ENCODE data around the gene TLL1.

TLL1 gene

DNA sequence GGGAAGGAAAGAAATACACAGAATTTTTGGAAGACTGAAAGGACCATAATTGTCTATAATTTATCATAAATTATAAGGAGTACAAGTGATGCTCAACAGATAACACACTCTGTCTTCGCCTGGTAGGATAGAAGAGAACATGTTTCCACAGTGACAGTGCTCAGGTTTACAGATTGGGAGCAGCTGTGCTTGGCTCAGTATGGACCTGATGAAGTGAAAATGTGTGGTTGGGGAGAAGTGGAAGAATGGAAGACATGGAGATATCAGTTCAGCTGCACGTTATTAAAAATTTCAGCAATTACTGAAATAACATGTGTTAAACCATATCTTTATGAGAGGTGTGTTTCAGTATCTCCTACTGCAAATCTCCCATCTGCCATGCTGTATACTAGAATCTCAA lies 90.6 kb downstream of the TLL1 start:
- TF ChIP-seq, protein P1, sequence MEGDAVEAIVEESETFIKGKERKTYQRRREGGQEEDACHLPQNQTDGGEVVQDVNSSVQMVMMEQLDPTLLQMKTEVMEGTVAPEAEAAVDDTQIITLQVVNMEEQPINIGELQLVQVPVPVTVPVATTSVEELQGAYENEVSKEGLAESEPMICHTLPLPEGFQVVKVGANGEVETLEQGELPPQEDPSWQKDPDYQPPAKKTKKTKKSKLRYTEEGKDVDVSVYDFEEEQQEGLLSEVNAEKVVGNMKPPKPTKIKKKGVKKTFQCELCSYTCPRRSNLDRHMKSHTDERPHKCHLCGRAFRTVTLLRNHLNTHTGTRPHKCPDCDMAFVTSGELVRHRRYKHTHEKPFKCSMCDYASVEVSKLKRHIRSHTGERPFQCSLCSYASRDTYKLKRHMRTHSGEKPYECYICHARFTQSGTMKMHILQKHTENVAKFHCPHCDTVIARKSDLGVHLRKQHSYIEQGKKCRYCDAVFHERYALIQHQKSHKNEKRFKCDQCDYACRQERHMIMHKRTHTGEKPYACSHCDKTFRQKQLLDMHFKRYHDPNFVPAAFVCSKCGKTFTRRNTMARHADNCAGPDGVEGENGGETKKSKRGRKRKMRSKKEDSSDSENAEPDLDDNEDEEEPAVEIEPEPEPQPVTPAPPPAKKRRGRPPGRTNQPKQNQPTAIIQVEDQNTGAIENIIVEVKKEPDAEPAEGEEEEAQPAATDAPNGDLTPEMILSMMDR (IDR thresholded peaks at IDR 0.05; ENCODE audit: low read depth, low read length, missing control alignments) = no peak
- no peak overlapping the region for H3K4me3 ChIP-seq (ENCODE audit: low read depth, low read length)
- DNase-seq (ENCODE audit: low read depth) = no peak
- in situ Hi-C loops (cut with HindIII; ENCODE audit: low sequenced_read_pairs) = no loop called here

DNA sequence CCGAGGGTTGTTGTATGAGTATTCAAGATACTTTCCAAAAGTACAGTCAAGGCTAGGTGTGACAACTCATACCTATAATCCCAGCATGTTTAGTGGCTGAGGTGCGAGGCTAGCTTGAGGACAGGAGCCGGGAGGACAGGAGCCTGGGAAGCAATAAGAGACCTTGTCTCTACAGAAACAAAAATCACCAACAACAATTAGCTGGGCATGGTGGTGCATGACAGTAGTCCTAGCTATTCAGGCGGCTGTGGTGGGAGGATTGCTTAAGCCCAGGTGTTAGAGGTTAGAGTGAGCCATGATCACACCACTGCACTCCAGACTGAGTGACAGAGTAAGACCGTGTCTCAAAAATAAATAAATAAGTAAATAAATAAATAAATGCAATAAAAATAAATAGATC lies 91.6 kb downstream of the TLL1 start:
- H3K4me3 ChIP-seq (ENCODE audit: low read depth, low read length) = no peak overlapping the region
- in situ Hi-C loops (cut with HindIII; ENCODE audit: low sequenced_read_pairs) = no loop called here
- no peak for DNase-seq (ENCODE audit: low read depth)
- TF ChIP-seq, protein P1 (IDR thresholded peaks at IDR 0.05; ENCODE audit: low read depth, low read length, missing control alignments) = no peak

DNA sequence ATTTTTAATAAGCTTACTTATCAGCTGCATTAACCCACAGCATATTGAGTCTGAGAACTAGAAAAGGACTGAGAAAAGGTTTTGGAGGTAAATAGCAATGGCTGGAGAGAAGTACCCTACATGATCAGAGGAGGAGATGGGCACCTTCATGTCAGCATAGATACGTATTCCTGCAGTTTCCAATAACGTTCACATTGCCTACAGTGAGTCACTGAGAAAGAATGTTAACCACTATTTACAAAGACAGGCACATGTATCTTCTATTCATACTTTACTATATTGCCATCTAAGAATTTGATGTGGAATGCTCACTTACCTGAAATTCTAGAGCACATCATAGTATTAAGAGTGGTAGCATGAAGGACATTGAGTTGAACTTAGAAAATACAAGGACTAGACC lies 92.5 kb downstream of the TLL1 start:
- in situ Hi-C loops (cut with HindIII; ENCODE audit: low sequenced_read_pairs) = no loop called here
- TF ChIP-seq, protein P1 (IDR thresholded peaks at IDR 0.05; ENCODE audit: low read depth, low read length, missing control alignments) = no peak
- DNase-seq (ENCODE audit: low read depth) = no peak
- no peak overlapping the region for H3K4me3 ChIP-seq (ENCODE audit: low read depth, low read length)

DNA sequence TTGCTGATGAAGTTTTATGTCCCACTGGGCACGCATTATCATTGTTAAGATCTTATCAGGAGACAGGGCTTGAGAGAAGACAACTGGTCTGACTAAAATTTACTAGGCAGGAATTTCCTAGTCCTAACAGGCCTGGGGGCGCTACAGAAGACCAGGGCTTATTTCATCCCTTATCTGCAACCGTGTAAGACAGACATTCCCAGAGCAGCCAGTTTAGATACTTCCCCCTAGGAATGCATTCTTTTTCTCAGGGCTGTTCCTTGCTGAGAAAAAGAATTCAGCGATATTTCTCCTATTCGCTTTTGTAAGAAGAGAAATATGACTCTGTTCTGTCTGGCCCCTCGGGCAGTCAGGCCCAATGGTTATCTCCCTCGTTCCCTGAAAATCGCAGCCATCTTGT lies 93.8 kb downstream of the TLL1 start:
- in situ Hi-C loops (cut with HindIII; ENCODE audit: low sequenced_read_pairs) = no loop called here
- TF ChIP-seq, protein P1 (IDR thresholded peaks at IDR 0.05; ENCODE audit: low read depth, low read length, missing control alignments) = no peak

DNA sequence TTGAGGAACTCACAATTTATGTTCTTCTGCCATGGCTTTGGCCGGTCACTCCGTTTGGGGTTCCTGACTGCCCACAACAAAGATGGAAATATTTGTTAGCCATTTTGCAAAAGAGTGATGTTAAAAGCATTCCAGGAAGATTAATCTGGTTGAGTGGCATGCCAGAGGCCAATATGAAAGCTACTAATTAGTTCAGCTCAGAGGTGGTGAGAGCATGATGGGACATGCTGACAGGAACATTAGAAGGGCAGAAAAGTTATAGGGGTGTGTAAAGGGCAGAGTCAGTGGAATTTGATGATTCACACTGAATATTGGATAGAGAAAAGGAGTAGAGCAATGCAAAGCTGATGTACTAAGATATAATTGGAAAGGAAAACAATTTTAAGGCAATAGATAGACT lies 94.4 kb downstream of the TLL1 start:
- H3K4me3 ChIP-seq (ENCODE audit: low read depth, low read length) = no peak overlapping the region
- DNase-seq (ENCODE audit: low read depth) = no peak
- in situ Hi-C loops (cut with HindIII; ENCODE audit: low sequenced_read_pairs) = no loop called here
- TF ChIP-seq, protein P1 (IDR thresholded peaks at IDR 0.05; ENCODE audit: low read depth, low read length, missing control alignments) = no peak

More for the DNA sequence above, 93.8 kb downstream of the TLL1 start:
- H3K4me3 ChIP-seq (ENCODE audit: low read depth, low read length) = no peak overlapping the region
- DNase-seq (ENCODE audit: low read depth) = no peak

DNA sequence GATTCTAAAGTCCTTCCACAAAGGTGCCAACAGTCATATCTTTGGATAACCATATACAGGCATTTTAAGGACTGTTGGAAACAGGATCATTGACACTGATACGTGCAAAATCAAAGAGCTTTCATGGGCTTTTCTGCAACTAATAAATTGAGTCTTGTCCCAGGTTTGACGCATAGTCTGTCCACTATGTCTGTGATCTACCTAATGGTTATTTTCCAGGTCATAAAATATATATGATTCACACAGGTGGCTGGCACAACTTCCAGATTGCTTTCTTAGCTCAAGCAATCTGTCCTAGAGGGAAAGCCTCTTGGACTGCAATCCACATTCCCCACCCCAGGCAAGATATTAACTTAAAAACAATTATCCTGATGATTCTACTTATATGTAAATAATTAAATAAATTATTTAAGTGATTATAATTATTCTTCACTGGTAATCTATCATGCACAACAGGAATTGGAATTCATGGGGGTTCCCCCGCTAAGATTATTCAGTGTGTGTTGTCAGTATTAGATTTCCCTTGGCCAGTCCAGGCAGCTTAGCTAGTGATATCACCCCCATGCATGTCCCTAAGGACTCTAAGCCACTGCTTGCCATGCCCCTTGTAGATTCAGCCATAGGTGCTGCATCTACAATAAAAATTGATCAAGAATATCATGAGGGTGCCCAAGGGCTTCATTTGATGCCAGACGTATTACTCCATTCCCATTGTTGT lies 97.8 kb downstream of the TLL1 start:
- TF ChIP-seq, protein P1 (IDR thresholded peaks at IDR 0.05; ENCODE audit: low read depth, low read length, missing control alignments) = no peak
- H3K4me3 ChIP-seq (ENCODE audit: low read depth, low read length) = no peak overlapping the region
- in situ Hi-C loops (cut with HindIII; ENCODE audit: low sequenced_read_pairs) = no loop called here
- DNase-seq (ENCODE audit: low read depth) = no peak
